Psoas muscle (tissue), 8 donors: ENCODE data around the gene MTMR4. TPM values are rescaled to one million over a fixed set of nuclear protein-coding genes. Genes with fewer than 3 reads are reported as not detected.
"Not testable (repeated sequence)": the region's sequence is repeated elsewhere in the genome, so short reads cannot be mapped to it uniquely, and the experiment has no call there.

Experiments used
- ATAC-seq, 4 donors: fragments of 200-7000 bp; cut with Tn5 transposase; one replicate each; pipeline ENCODE4 v1.9.1; 2020; ENCODE audit warnings: moderate library complexity in 3 of 4, mild to moderate bottlenecking in 2 of 4
- DNase-seq, 2 donors: peaks; one replicate each; pipeline ENCODE4 v3.0.0-alpha.2; 2020
- H3K27ac ChIP-seq: fragments of 200-600 bp; one replicate; pipeline ENCODE4 v1.8.0; 2022
- H3K27me3 ChIP-seq, 3 donors: fragments of 200-600 bp in 1 of 3; one replicate each; pipeline versions ENCODE4 v1.6.1 to v1.8.0; 2013 to 2022; ENCODE audit warnings: low read length in 2 of 3, mild to moderate bottlenecking in 2 of 3, moderate library complexity in 1 of 3; ENCODE audit not compliant: insufficient read depth in 3 of 3
- H3K36me3 ChIP-seq, 2 donors: fragments of 200-600 bp in 1 of 2; one replicate each; pipeline versions ENCODE4 v1.6.1 to v1.8.0; 2013 to 2022; ENCODE audit warnings: low read depth in 1 of 2, mild to moderate bottlenecking in 1 of 2, moderate library complexity in 1 of 2; ENCODE audit not compliant: insufficient read depth in 1 of 2
- H3K4me1 ChIP-seq: fragments of 200-600 bp; one replicate; pipeline ENCODE4 v1.8.0; 2022
- H3K4me3 ChIP-seq: fragments of 200-600 bp; one replicate; pipeline ENCODE4 v1.8.0; 2022; ENCODE audit warnings: mild to moderate bottlenecking
- H3K9me3 ChIP-seq: fragments of 200-600 bp; one replicate; pipeline ENCODE4 v1.8.0; 2022
- CTCF ChIP-seq: fragments of 200-600 bp; IDR thresholded peaks from one replicate; pipeline ENCODE4 v1.8.0; 2022; ENCODE audit warnings: antibody characterized with exemption
- WGBS, 3 donors: extraction: QIAGEN DNeasy Blood & Tissue Kit; methylation state at CpG; one replicate each; pipeline versions ENCODE4 v1.1.6 to v1.1.7; 2013; 5-methylcytosine and 5-hydroxymethylcytosine counted together
- intact Hi-C, 2 donors: fragments of 100-400 bp; cut with DNase I; formaldehyde crosslinking; loops; one replicate each; pipeline versions ENCODE4 v1.11.0 to v1.14.2; 2022
- polyA plus RNA-seq, 3 donors: library from polyadenylated mRNA; stranded (reverse); fragments of 200-250 nt; gene quantifications; one replicate each; pipeline ENCODE4 v1.2.3, GENCODE V29; 2013
- total RNA-seq, 4 donors: library from RNA; stranded (reverse); fragmentation: NEBNext Ultra II Directional in 2 of 4; extraction: Animal tissue kit (Norgen Biotek cat#: 25700) in 2 of 4; gene quantifications; one replicate each; pipeline versions ENCODE4 v1.2.1 to v1.2.4, GENCODE V29; 2021 to 2023
- donor health status: healthy with polysubstance abuse.
- donor health status: DM: no; HTN: no; CAD: no; lungs with moderate emphysema.
- donor health status: Bipolar disorder and iron deficiency.
- donor health status: healthy.
- donor health status: DM: yes; HTN: yes; CAD: no.
- donor health status: DM: no; HTN: no; CAD: no.
- donor health status: DM: no; HTN: no; CAD: no.
- donor health status: DM: yes; HTN: yes; CAD: no.

MTMR4 gene
- total and polyA plus RNA-seq, 7 donors = 2.4 to 11.2 (median 7.7) TPM

GRCh38 chr17:58484600-58484999 lies 29.8 kb downstream of the MTMR4 start:
- H3K27me3 ChIP-seq = no peaks in the 10 kb centered on the region
- H3K27ac ChIP-seq = no peak overlapping the region
- intact Hi-C loops = no loop called here
- TF ChIP-seq CTCF = no peak
- peaks cover 0 to 19% of the 10 kb centered on the region in 2 donors for H3K36me3 ChIP-seq
- H3K4me3 ChIP-seq = no peak overlapping the region
- ATAC-seq (no peak), DNase-seq (no peak)
- WGBS, 3 donors = 90 to 94% (median 94%) methylated on average over 2 to 3 of the region's 3 CpGs
- H3K4me1 ChIP-seq = no peaks in the 10 kb centered on the region
- H3K9me3 ChIP-seq = no peaks in the 10 kb centered on the region

GRCh38 chr17:58481798-58482197 lies 32.6 kb downstream of the MTMR4 start:
- H3K36me3 ChIP-seq, ATAC-seq, DNase-seq, intact Hi-C loops, H3K27ac ChIP-seq, H3K4me1 ChIP-seq, H3K9me3 ChIP-seq, H3K4me3 ChIP-seq, H3K27me3 ChIP-seq: not testable (repeated sequence)
- WGBS, 3 donors = 86 to 89% (median 88%) methylated on average over 5 of the region's 5 CpGs

GRCh38 chr17:58480090-58480489 lies 34.3 kb downstream of the MTMR4 start:
- H3K27ac ChIP-seq = no peak overlapping the region
- intact Hi-C loops = no loop called here
- H3K9me3 ChIP-seq = no peaks in the 10 kb centered on the region
- DNase-seq (no peak), ATAC-seq (no peak)
- no peaks in the 10 kb centered on the region for H3K4me1 ChIP-seq
- WGBS, 3 donors = 74 to 85% (median 80%) methylated on average over 6 of the region's 6 CpGs
- H3K4me3 ChIP-seq = no peak overlapping the region
- no peak for TF ChIP-seq CTCF
- H3K27me3 ChIP-seq = no peaks in the 10 kb centered on the region
- H3K36me3 ChIP-seq = no peaks in the 10 kb centered on the region

GRCh38 chr17:58476812-58477211 lies 37.6 kb downstream of the MTMR4 start:
- Histone ChIP-seq H3K36me3 (no peaks in the 10 kb centered on the region), H3K4me3 (no peak overlapping the region), H3K27ac (no peak overlapping the region), H3K27me3 (no peaks in the 10 kb centered on the region), H3K9me3 (no peaks in the 10 kb centered on the region), H3K4me1 (no peaks in the 10 kb centered on the region)
- 64 to 75% (median 71%) methylated on average over 17 to 18 of the region's 18 CpGs for WGBS, 3 donors
- DNase-seq = no peak
- intact Hi-C loops = no loop called here
- no peak for TF ChIP-seq CTCF
- ATAC-seq = no peak

- TF ChIP-seq CTCF = no peak
- no peaks in the 10 kb centered on the region for H3K27me3 ChIP-seq
- H3K36me3 ChIP-seq = no peaks in the 10 kb centered on the region
- ATAC-seq = no peak
- no peaks in the 10 kb centered on the region for H3K4me1 ChIP-seq
- no peak overlapping the region for H3K27ac ChIP-seq
- no peak overlapping the region for H3K4me3 ChIP-seq
- H3K9me3 ChIP-seq = no peaks in the 10 kb centered on the region
- no peak for DNase-seq
- intact Hi-C loops = no loop called here
These were observed 38.5 kb downstream of the MTMR4 start for GRCh38 chr17:58475985-58476384.
